HG03196 (cell line): ENCODE data around the gene NEB.

Source experiments
- ATAC-seq: cut with Tn5 transposase; IDR thresholded peaks from one replicate; pipeline ENCODE4 v1.9.1; 2021; ENCODE audit not compliant: unreplicated experiment

Gene NEB

GRCh38 chr2:151484100-151484499 lies 250.2 kb downstream of the NEB start:
- no peak for ATAC-seq

DNA sequence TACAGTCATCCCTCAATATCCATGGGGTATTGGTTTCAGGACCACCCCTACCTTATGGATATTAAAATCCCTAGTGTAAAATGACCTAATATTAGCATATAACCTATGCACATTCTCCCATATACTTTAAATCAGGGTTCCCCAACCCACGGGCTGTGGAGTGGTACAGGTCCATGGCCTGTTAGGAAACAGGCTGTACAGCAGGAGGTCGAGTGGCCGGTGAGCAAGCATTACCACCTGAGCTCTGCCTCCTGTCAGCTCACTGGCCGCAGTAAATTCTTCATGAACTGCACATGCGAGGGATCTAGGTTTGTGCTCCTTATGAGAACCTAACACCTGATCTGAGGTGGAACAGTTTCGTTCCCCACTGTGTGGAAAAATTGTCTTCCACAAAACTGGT lies 250.7 kb downstream of the NEB start:
- ATAC-seq, result no peak

DNA sequence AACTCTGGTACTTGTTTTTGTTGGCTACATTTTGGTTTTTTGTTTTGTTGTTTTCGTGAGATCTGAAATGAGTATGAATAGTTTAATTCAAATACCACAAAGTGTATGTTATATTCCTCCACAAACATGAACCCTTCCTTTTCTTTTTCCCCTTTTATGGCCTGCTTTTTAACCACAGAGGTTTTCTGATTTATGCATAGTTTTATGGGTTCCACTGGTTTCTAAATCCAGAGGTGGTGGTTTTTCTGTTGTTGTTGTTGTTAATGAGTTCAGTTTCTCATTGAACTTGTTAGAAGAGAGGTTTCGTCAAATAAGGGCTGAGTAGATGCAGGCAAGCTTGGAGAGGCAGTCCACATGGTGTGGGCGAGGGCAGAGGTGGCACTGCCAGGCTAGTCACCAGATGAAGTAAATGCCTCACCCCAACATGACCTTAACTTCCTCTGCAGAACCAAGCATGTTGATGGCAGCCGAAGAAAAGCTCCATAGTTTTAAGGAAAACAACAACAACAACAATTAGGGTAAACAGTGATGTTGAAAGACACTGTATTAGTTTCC lies 252.0 kb downstream of the NEB start:
- ATAC-seq, result no peak

- ATAC-seq, result no peak
Measured at GRCh38 chr2:151481744-151482143, 252.5 kb downstream of the NEB start.

GRCh38 chr2:151478011-151478410 lies 256.3 kb downstream of the NEB start:
- ATAC-seq, result no peak

DNA sequence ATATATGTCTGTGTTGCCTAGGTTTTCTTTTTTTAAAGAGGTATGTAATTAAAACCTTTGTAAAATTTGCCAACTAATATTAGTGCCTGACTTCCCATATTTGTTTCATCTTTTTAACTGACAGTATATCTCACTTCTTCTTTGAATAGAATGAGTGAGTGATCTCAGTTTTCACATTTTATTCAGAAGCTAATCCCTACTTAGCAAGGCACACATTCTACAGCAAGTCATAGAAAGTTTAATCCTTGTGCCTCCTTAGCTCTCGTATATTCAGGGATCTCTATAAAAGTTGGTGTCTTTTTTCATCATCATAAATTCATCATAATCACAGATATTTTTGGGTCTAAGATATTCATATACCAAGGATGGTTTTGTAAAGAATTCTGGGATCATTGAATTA lies 258.0 kb downstream of the NEB start:
- no peak for ATAC-seq

DNA sequence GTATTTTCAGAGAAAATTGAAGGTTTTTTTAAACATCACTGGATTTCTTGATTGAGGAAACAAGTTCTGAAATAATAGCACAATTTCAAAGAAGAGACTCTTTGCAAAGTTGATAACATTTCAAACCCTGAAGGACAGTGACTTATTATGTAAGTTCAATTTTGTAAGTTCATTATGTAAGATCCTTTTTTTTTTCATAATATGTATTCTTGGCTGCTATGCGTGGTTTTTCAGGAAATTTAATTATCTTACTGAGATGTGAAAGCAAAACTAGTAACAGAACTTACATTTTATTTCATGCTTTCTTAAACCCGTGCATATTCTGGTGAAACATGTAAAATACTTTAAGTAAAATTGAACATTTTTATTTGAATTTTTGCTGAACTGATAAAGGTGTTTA lies 259.2 kb downstream of the NEB start:
- no peak for ATAC-seq

DNA sequence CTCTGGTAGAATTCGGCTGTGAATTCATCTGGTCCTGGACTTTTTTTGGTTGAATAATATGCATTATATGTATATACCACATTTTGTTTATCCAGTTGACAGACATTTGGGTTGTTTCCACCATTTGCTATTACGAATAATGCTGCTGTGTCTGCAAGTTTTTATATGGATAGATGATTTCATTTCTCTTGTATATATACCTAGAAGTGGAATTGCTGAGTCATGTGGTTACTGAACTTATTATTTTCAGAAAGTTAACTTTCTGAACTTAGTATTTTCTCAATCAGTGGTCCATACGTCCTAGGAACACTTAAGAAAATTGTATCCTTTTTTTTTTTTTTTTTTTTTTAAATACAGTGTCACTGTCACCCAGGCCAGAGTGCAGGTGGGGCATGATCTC lies 261.3 kb downstream of the NEB start:
- no peak for ATAC-seq

DNA sequence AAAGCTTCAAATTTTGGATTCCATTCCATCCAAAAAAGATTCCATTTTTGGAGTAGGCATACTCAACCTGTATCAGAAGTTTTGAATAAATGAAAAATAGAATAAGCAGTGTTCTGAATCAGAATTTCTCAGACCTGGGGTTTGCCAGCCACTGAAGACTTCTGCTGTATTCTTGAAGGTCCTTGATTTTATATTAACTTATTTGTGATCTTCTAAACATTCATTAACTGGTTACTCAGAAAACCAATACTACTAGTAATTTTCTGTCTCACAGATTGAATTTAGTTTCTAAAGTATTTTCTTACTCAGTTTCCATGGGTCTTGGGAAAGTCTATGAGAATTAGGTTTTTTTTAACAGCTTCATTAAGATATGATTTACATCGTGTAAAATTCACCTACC lies 263.7 kb downstream of the NEB start:
- ATAC-seq, result no peak

DNA sequence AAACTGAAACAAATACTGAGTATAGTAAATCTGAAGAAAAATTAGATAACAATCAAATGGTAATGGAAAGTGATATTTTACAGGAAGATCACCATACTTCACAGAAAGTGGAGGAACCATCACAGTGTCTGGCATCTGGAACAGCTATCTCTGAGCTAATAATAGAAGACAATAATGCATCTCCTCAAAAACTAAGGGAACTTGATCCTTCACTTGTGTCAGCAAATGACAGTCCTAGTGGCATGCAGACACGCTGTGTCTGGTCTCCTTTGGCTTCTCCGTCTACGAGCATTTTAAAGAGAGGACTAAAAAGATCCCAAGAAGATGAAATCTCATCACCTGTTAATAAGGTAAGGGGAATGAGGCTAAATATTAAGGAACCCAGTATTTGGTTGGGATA lies 268.5 kb downstream of the NEB start:
- ATAC-seq, result no peak

GRCh38 chr2:151459358-151459757 lies 274.9 kb downstream of the NEB start:
- no peak for ATAC-seq

DNA sequence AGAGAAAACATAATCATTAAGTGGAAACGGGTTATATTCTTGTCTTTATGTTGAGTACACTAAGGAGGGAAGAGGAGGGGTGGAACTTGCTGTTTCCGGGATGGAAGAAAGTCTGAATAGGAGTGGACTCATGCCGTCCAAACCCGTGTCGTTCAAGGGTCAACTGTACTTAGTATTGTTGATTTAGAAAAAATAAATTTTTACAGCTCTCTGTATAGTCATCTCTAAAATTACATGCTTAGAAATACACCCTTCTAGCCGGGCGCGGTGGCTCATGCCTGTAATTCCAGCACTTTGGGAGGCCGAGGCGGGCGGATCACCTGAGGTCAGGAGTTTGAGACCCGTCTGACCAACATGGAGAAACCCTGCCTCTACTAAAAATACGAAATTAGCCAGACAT lies 295.1 kb downstream of the NEB start:
- no peak for ATAC-seq

DNA sequence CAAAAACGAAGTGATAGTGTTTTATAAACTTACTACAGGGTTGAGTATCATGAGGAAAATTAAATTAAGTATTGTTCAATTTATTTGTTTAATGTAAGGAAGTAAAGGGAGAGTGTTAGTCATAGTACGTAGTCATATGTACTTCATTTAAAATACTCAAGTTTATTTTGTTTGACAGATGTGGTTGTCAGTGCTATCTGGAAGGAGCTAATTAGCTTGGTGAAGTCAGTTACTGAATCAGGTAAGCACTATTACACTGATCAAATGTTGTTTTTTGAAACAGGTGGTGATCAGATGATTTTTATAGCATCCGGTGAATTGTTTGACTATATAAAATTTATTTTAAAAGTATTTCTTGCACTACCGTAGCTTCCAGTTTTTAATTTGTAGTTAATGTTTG lies 295.8 kb downstream of the NEB start:
- no peak for ATAC-seq

DNA sequence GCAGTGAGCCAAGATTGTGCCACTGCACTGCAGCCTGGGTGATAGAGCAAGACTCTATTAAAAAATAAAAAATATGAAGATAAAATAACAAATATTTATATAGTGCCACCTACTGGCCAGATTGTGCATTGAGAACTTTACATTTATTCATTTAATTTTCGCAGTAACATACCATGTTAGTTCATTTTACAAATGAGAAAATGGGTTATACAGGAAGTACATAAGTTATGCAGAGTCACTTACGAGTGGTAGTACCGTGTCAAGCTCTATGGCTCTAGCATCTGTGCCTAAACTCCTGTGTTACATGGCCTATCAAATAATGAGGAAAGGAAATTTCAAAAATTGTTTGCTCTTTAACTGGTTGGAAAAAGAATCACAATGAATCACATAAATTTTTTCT lies 296.6 kb downstream of the NEB start:
- no peak for ATAC-seq
